K562 (cell line): Measurements from ENCODE around the gene MCCC1. TPM values are rescaled to one million over a fixed set of nuclear protein-coding genes. Genes with fewer than 3 reads are reported as not detected.

Experiments
- ELF4 ChIP-seq: fragments of 450-650 bp; formaldehyde crosslinking; IDR thresholded peaks from 2 replicates; pipeline ENCODE4 v1.4.0; 2022; ENCODE audit warnings: missing genetic modification characterization
- HDAC6 ChIP-seq: IDR thresholded peaks from 2 replicates; pipeline ENCODE4 v1.6.1; 2012; ENCODE audit warnings: low read depth, mild to moderate bottlenecking, control low read depth, inconsistent platforms, low read length, moderate library complexity
- KDM4B ChIP-seq, 2 experiments: fragments of 450-650 bp in 1 of 2; sonication (generic) in 1 of 2; IDR thresholded peaks; 2 replicates each; pipeline ENCODE4 v1.6.1; 2016 to 2017; ENCODE audit warnings: borderline replicate concordance in 2 of 2, antibody characterized with exemption in 1 of 2, low read depth in 1 of 2, mild to moderate bottlenecking in 1 of 2
- KDM5B ChIP-seq: fragments of 200-600 bp; sonication (generic); IDR thresholded peaks from 2 replicates; pipeline ENCODE4 v1.6.1; 2012; ENCODE audit warnings: low read depth, mild to moderate bottlenecking, moderate library complexity, low read length, control low read depth, inconsistent platforms; ENCODE audit not compliant: insufficient replicate concordance
- MIER1 ChIP-seq: fragments of 450-650 bp; IDR thresholded peaks from 2 replicates; pipeline ENCODE4 v1.6.1; 2016; ENCODE audit warnings: antibody characterized with exemption, mild to moderate bottlenecking, low read depth
- SNRNP70 ChIP-seq: fragments of 200-400 bp; formaldehyde crosslinking; optimal IDR thresholded peaks from 2 replicates; pipeline ENCODE3; 2017; ENCODE audit warnings: low read depth, low read length
- ZNF584 ChIP-seq: fragments of 200-800 bp; sonication (Bioruptor generic); IDR thresholded peaks from 2 replicates; pipeline ENCODE4 v1.6.1; 2016; ENCODE audit warnings: low read depth, mild to moderate bottlenecking, missing genetic modification characterization, missing compliant biosample characterization
- polyA plus RNA-seq, 8 experiments: library from polyadenylated mRNA; depleted of rRNA in 4 of 8; stranded (reverse) in 5 of 8; unstranded in 3 of 8; fragments of >200 nt; fragmentation: Nextera tagmentation in 2 of 8; fragmentation: Illumina TruSeq in 1 of 8; extraction: Ambion mirVana in 2 of 8; extraction: Trizol in 1 of 8; gene quantifications; 2 replicates each; pipeline versions ENCODE4 v1.2.1 to v1.2.3, GENCODE V29; 2011 to 2014; ENCODE audit warnings: inconsistent platforms in 1 of 8, missing spikeins in 1 of 8
- total RNA-seq, 7 experiments: library from RNA; depleted of rRNA in 6 of 7; stranded (reverse); fragments of >200 nt in 6 of 7; fragmentation: Illumina TruSeq in 2 of 7; extraction: Trizol in 2 of 7; gene quantifications; 2 replicates each; pipeline versions ENCODE4 v1.2.1 to v1.2.3, GENCODE V29; 2011 to 2021; ENCODE audit warnings: low replicate concordance in 1 of 7
- TF ChIP-seq, protein P1 (sequence below): sonication (generic); formaldehyde crosslinking; IDR thresholded peaks from 2 replicates; pipeline ENCODE4 v1.9.0; 2022; ENCODE audit warnings: mild to moderate bottlenecking, missing genetic modification reagents
- TF ChIP-seq, protein P2 (sequence below): fragments of 450-650 bp; IDR thresholded peaks from 2 replicates; pipeline ENCODE4 v1.6.1; 2016; ENCODE audit warnings: mild to moderate bottlenecking
- TF ChIP-seq, protein P3 (sequence below): fragments of 450-650 bp; conservative IDR thresholded peaks from 2 replicates; pipeline ENCODE4 v1.6.1; 2016; ENCODE audit warnings: missing genetic modification characterization, low read depth, mild to moderate bottlenecking, missing compliant biosample characterization, moderate library complexity
- TF ChIP-seq, protein P4 (sequence below): sonication (generic); formaldehyde crosslinking; IDR thresholded peaks from 2 replicates; pipeline ENCODE4 v1.8.0; 2022; ENCODE audit warnings: missing genetic modification reagents, mild to moderate bottlenecking, moderate library complexity, borderline replicate concordance
- TF ChIP-seq, protein P5 (sequence below): fragments of 450-650 bp; IDR thresholded peaks from 2 replicates; pipeline ENCODE4 v1.6.1; 2016; ENCODE audit warnings: low read depth
- TF ChIP-seq, protein P6 (sequence below): fragments of 250-450 bp; sonication (Bioruptor Pico); IDR thresholded peaks from 2 replicates; pipeline ENCODE4 v1.9.0; 2021; ENCODE audit warnings: mild to moderate bottlenecking

The MCCC1 gene
- total and polyA plus RNA-seq, 9 of the 15 experiments (the other 6 are each of a cell fraction or from before 2014, with no cell fraction given): 13.7 to 26.9 (median 23.0) TPM

DNA sequence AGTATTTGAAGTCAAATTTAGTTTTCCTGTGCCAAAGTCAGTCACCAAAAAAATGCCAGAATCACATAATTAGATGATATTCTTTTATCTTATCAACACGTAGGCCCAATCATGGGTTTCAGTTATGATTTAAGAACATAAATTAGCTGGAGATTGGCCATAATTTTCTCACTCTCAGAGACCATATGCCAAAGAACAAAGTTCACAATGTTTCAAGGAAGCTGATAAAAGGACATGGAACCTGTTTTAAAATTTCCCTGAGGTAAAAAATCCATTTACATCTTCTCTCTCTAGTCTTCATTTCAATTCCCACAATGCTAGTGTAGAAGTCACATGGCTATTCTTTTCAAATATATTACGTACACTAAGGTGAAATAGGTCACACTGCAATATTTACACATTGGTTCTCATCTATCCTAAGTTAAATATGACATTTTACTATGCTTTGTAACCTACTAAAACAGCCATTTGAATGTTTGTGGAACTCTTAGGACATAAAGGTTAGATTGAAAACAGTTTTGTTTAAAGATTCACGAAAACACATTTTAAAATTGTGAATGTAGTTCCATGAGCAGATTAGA lies 76.3 kb downstream of the MCCC1 start (continued):
- TF ChIP-seq, protein P1, sequence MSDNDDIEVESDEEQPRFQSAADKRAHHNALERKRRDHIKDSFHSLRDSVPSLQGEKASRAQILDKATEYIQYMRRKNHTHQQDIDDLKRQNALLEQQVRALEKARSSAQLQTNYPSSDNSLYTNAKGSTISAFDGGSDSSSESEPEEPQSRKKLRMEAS: no peak
- TF ChIP-seq ELF4 (CRISPR knock-in tag) (no peak), KDM5B (no peak), ZNF584 (CRISPR knock-in tag) (no peak), MIER1 (no peak), HDAC6 (no peak), SNRNP70 (no peak), KDM4B (IDR thresholded peaks at IDR 0.05; ENCODE audit: borderline replicate concordance in 2 of 2, low read depth in 1 of 2) (no peak)
- TF ChIP-seq, protein P2, sequence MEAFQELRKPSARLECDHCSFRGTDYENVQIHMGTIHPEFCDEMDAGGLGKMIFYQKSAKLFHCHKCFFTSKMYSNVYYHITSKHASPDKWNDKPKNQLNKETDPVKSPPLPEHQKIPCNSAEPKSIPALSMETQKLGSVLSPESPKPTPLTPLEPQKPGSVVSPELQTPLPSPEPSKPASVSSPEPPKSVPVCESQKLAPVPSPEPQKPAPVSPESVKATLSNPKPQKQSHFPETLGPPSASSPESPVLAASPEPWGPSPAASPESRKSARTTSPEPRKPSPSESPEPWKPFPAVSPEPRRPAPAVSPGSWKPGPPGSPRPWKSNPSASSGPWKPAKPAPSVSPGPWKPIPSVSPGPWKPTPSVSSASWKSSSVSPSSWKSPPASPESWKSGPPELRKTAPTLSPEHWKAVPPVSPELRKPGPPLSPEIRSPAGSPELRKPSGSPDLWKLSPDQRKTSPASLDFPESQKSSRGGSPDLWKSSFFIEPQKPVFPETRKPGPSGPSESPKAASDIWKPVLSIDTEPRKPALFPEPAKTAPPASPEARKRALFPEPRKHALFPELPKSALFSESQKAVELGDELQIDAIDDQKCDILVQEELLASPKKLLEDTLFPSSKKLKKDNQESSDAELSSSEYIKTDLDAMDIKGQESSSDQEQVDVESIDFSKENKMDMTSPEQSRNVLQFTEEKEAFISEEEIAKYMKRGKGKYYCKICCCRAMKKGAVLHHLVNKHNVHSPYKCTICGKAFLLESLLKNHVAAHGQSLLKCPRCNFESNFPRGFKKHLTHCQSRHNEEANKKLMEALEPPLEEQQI: no peak
- TF ChIP-seq, protein P3, sequence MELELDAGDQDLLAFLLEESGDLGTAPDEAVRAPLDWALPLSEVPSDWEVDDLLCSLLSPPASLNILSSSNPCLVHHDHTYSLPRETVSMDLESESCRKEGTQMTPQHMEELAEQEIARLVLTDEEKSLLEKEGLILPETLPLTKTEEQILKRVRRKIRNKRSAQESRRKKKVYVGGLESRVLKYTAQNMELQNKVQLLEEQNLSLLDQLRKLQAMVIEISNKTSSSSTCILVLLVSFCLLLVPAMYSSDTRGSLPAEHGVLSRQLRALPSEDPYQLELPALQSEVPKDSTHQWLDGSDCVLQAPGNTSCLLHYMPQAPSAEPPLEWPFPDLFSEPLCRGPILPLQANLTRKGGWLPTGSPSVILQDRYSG (tag): no peak
- TF ChIP-seq, protein P4, sequence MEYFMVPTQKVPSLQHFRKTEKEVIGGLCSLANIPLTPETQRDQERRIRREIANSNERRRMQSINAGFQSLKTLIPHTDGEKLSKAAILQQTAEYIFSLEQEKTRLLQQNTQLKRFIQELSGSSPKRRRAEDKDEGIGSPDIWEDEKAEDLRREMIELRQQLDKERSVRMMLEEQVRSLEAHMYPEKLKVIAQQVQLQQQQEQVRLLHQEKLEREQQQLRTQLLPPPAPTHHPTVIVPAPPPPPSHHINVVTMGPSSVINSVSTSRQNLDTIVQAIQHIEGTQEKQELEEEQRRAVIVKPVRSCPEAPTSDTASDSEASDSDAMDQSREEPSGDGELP: no peak
- TF ChIP-seq, protein P5, sequence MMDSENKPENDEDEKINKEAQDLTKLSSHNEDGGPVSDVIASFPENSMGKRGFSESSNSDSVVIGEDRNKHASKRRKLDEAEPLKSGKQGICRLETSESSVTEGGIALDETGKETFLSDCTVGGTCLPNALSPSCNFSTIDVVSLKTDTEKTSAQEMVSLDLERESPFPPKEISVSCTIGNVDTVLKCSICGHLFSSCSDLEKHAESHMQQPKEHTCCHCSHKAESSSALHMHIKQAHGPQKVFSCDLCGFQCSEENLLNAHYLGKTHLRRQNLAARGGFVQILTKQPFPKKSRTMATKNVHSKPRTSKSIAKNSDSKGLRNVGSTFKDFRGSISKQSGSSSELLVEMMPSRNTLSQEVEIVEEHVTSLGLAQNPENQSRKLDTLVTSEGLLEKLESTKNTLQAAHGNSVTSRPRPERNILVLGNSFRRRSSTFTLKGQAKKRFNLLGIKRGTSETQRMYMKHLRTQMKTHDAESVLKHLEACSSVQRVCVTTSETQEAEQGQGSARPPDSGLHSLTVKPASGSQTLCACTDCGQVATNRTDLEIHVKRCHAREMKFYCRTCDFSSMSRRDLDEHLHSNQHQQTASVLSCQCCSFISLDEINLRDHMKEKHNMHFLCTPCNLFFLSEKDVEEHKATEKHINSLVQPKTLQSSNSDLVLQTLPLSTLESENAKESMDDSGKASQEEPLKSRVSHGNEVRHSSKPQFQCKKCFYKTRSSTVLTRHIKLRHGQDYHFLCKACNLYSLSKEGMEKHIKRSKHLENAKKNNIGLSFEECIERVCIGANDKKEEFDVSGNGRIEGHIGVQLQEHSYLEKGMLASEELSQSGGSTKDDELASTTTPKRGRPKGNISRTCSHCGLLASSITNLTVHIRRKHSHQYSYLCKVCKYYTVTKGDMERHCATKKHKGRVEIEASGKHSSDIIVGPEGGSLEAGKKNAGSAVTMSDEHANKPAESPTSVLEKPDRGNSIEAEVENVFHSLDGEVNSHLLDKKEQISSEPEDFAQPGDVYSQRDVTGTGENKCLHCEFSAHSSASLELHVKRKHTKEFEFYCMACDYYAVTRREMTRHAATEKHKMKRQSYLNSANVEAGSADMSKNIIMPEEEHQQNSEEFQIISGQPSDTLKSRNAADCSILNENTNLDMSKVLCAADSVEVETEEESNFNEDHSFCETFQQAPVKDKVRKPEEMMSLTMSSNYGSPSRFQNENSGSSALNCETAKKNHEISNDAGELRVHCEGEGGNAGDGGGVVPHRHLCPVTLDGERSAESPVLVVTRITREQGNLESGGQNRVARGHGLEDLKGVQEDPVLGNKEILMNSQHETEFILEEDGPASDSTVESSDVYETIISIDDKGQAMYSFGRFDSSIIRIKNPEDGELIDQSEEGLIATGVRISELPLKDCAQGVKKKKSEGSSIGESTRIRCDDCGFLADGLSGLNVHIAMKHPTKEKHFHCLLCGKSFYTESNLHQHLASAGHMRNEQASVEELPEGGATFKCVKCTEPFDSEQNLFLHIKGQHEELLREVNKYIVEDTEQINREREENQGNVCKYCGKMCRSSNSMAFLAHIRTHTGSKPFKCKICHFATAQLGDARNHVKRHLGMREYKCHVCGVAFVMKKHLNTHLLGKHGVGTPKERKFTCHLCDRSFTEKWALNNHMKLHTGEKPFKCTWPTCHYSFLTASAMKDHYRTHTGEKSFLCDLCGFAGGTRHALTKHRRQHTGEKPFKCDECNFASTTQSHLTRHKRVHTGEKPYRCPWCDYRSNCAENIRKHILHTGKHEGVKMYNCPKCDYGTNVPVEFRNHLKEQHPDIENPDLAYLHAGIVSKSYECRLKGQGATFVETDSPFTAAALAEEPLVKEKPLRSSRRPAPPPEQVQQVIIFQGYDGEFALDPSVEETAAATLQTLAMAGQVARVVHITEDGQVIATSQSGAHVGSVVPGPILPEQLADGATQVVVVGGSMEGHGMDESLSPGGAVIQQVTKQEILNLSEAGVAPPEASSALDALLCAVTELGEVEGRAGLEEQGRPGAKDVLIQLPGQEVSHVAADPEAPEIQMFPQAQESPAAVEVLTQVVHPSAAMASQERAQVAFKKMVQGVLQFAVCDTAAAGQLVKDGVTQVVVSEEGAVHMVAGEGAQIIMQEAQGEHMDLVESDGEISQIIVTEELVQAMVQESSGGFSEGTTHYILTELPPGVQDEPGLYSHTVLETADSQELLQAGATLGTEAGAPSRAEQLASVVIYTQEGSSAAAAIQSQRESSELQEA: no peak
- TF ChIP-seq, protein P6, sequence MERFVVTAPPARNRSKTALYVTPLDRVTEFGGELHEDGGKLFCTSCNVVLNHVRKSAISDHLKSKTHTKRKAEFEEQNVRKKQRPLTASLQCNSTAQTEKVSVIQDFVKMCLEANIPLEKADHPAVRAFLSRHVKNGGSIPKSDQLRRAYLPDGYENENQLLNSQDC: no peak
